MG63 (cell line): ENCODE measurements around the gene TEX26. TPM values are rescaled to one million over a fixed set of nuclear protein-coding genes. Genes with fewer than 3 reads are reported as not detected.

ENCODE experiments used
- DNase-seq: peaks from one replicate; pipeline ENCODE4 v3.0.0-alpha.2; 2020
- H3K27me3 ChIP-seq: fragments of 250-450 bp; sonication (Bioruptor Pico); 2 replicates; pipeline ENCODE4 v1.5.1; 2020; ENCODE audit warnings: mild to moderate bottlenecking, moderate library complexity
- H3K36me3 ChIP-seq: fragments of 250-450 bp; sonication (Bioruptor Pico); 2 replicates; pipeline ENCODE4 v1.5.1; 2020; ENCODE audit warnings: mild to moderate bottlenecking, moderate library complexity
- H3K4me3 ChIP-seq: fragments of 250-450 bp; sonication (Bioruptor Pico); 2 replicates; pipeline ENCODE4 v1.5.1; 2020; ENCODE audit warnings: mild to moderate bottlenecking, moderate library complexity
- H3K9me3 ChIP-seq: fragments of 250-450 bp; sonication (Bioruptor Pico); 2 replicates; pipeline ENCODE4 v1.5.1; 2020; ENCODE audit warnings: mild to moderate bottlenecking, moderate library complexity
- total RNA-seq: library from RNA; depleted of rRNA; stranded (reverse); fragments of >200 nt; shearing (Covaris generic); gene quantifications from 2 replicates; pipeline ENCODE4 v1.2.3, GENCODE V29; 2014; ENCODE audit warnings: low replicate concordance; rRNA removed

Gene TEX26
- total RNA-seq, 1 experiment from 2014 or later, result not detected

- H3K36me3 ChIP-seq, result no peaks in the 10 kb centered on the region
- no peaks in the 10 kb centered on the region for H3K27me3 ChIP-seq
- no peak overlapping the region for H3K4me3 ChIP-seq
Observed at GRCh38 chr13:31016342-31017325, 84.2 kb downstream of the TEX26 start.

GRCh38 chr13:31018511-31018910 is 86.1 kb downstream of the TEX26 start:
- Histone ChIP-seq H3K27me3 (no peaks in the 10 kb centered on the region), H3K4me3 (no peak overlapping the region), H3K36me3 (no peaks in the 10 kb centered on the region), H3K9me3 (no peaks in the 10 kb centered on the region)
- DNase-seq, result no peak

More at GRCh38 chr13:31016342-31017325, 84.2 kb downstream of the TEX26 start:
- H3K9me3 ChIP-seq, result no peaks in the 10 kb centered on the region
- DNase-seq, result no peak

DNA sequence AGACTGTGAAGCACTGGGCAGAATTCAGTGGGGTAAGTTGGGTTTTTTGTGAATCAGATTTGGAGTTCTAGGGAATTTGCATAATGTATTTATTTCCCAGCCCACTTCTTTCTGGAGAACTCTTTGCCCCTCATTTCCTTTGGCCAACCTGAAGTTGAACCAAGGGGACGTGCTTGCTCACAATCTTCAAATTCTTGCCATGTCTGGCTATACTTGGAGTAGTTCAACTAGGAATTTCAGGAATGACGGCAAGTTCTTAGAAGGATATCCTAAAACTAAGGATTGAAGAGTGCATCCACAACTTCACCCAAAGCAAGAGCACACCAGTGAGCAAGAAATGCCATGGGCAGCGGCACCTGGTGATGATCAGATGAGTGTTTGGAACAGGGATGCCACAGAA is 88.5 kb downstream of the TEX26 start:
- no peak overlapping the region for H3K4me3 ChIP-seq
- no peaks in the 10 kb centered on the region for H3K27me3 ChIP-seq
- no peaks in the 10 kb centered on the region for H3K9me3 ChIP-seq
- DNase-seq, result no peak
- H3K36me3 ChIP-seq, result no peaks in the 10 kb centered on the region

DNA sequence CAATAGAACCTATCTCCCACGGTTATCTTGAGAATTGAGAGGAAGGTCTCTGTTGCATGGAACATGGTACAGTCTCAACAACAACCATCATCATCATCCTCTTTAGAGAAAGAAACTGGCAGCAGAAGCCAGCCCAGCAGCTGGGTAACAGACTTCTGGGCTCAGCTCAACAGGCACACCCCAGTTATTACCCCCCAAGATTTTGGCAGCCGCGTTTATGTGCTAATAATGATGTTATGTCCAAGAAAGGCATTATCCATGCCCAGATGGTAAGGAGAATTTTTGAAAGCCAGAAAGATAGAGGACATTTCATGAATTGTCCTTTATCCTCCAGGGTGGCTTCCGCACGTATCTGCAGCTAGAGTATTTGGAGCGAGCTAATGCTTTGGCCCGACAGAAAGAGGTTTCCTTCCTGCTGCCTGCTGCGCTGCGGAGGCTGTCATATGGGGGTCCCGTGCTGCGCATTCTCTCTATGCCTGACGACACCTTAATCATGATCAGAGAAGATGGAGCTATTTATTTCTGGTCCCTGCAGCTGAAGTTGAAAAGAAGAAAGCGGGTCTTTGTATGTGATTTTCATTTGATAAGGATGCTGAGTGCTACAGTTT is 89.9 kb downstream of the TEX26 start:
- no peaks in the 10 kb centered on the region for H3K36me3 ChIP-seq
- no peaks in the 10 kb centered on the region for H3K9me3 ChIP-seq
- no peak overlapping the region for H3K4me3 ChIP-seq
- DNase-seq, result no peak
- no peaks in the 10 kb centered on the region for H3K27me3 ChIP-seq

GRCh38 chr13:31022928-31023530 is 90.6 kb downstream of the TEX26 start:
- Histone ChIP-seq H3K9me3 (no peaks in the 10 kb centered on the region), H3K36me3 (no peaks in the 10 kb centered on the region), H3K27me3 (no peaks in the 10 kb centered on the region), H3K4me3 (no peak overlapping the region)
- DNase-seq, result no peak

Other genes with a start within 250 kb of the TEX26 start
- not detected in 2 replicates for gene ALOX5AP, start 197.1 kb upstream of the TEX26 start, total RNA-seq
- gene MEDAG, start 26.4 kb upstream of the TEX26 start, total RNA-seq, result 1.1 and 5.7 TPM in 2 replicates
- gene HSPH1, start 229.2 kb downstream of the TEX26 start, total RNA-seq, result 82.9 and 98.7 TPM in 2 replicates